Testis (tissue), 2 donors: ENCODE results near the gene ACE.

Source experiments
- POLR2A ChIP-seq: fragments of 450-650 bp; IDR thresholded peaks from one replicate; pipeline ENCODE4 v1.6.1; 2017; ENCODE audit warnings: antibody characterized with exemption, mild to moderate bottlenecking, moderate library complexity
- TF ChIP-seq, protein P1 (sequence below), 3 experiments: fragments of 450-650 bp in 2 of 3; fragments of 200-600 bp in 1 of 3; sonication (generic) in 1 of 3; IDR thresholded peaks; one replicate each; pipeline ENCODE4 v1.5.1; 2016 to 2019; ENCODE audit warnings: antibody characterized with exemption in 3 of 3, mild to moderate bottlenecking in 2 of 3, moderate library complexity in 1 of 3

DNA sequence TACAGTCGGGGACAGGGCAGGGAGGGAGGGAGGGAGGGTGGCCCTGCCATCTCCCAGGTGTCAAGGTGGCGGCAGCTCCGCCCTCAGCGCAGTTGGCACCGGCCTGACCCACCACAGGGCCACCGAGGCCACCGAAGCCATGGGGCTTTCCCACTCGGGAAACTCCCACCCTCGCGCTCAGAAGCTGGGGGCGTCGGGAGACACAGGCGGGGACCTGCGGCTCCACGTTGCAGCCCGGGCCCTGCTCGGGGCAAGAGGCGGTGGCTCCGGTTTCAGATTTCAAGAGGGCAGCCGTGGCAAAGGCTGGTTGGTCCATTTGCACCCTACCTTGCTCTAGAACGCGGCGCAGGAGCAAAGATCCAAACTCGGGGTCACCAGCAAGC lies 31.3 kb upstream of the ACE start:
- TF ChIP-seq, protein P1, sequence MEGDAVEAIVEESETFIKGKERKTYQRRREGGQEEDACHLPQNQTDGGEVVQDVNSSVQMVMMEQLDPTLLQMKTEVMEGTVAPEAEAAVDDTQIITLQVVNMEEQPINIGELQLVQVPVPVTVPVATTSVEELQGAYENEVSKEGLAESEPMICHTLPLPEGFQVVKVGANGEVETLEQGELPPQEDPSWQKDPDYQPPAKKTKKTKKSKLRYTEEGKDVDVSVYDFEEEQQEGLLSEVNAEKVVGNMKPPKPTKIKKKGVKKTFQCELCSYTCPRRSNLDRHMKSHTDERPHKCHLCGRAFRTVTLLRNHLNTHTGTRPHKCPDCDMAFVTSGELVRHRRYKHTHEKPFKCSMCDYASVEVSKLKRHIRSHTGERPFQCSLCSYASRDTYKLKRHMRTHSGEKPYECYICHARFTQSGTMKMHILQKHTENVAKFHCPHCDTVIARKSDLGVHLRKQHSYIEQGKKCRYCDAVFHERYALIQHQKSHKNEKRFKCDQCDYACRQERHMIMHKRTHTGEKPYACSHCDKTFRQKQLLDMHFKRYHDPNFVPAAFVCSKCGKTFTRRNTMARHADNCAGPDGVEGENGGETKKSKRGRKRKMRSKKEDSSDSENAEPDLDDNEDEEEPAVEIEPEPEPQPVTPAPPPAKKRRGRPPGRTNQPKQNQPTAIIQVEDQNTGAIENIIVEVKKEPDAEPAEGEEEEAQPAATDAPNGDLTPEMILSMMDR (IDR thresholded peaks at IDR 0.05) = no peak
- TF ChIP-seq POLR2A = no peak
